Measurements from ENCODE around the gene VSIG10.

Gene VSIG10

DNA sequence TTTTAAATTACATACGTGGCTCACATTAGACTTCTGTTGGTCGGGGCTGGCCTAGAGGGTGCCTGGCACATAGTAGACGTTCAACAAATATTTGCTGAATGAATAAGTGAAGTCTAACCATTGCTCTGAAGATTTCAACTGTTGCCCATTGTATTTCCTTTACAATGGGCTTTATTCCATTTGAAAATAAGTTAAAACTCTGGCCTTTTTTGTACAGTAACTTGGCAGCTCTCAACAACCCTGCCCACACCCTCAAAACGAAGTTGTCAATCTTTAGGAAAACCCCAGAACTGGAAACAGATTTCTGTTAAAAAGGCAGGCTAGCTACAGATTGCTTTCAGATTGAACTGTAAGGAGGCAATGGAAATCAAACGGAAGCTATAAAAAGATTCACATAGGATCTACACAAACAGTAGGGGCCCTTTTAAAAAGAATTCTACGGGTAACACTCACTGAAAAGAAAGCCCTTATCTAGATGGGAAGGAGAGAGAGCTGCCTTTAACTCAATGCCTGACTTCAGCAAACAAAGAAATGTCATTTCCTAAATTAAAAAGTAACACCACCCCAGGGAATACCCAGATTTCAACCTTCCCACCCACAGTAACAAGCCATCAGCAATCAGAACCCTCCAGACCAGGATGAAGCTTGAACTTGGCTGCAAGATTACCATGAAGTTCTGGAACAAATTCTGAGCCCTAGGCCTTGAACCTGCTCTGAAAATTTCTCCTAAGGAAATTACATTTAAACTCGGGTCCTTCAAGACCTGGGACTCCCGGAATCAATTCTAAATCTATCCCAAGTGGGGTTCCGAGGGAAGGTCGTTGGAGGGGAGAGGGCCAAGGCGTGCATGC is 44.2 kb downstream of the VSIG10 start:
- DNase-seq, result peak; percentile 68

DNA sequence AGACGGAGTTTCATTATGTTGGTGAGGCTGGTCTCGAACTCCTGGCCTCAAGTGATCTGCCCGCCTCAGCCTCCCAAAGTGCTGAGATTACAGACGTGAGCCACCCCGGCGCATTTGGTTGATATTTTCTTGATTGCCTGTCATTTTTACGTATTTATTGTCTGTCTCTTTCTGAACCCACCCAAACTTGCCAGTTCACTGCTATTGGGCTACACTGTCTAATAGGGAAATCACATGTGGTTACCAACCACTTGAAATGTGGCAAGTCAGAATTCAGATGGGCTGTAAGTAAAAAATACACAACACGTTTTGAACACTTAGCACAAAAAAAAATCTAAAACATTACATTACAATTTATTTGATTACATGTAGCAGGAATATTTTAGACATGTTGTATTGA is 44.9 kb downstream of the VSIG10 start:
- no peak for DNase-seq

DNA sequence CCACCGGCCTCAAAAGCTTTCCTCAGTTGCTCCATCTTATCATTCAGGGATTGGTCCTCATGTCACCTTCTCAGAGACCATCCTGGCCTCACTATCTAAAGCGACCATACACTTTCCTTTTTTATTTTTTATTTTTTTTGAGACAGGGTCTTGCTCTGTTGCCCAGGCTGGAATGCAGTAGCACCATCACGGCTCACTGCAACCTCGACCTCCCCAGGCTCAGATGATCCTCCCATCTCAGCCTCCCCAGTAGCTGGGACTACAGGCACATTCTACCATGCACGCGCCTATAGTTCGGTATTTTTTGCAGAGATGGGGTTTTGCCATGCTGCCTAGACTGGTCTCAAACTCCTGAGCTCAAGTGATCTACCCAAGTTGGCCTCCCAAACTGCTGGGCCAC is 45.6 kb downstream of the VSIG10 start:
- DNase-seq, result no peak

DNA sequence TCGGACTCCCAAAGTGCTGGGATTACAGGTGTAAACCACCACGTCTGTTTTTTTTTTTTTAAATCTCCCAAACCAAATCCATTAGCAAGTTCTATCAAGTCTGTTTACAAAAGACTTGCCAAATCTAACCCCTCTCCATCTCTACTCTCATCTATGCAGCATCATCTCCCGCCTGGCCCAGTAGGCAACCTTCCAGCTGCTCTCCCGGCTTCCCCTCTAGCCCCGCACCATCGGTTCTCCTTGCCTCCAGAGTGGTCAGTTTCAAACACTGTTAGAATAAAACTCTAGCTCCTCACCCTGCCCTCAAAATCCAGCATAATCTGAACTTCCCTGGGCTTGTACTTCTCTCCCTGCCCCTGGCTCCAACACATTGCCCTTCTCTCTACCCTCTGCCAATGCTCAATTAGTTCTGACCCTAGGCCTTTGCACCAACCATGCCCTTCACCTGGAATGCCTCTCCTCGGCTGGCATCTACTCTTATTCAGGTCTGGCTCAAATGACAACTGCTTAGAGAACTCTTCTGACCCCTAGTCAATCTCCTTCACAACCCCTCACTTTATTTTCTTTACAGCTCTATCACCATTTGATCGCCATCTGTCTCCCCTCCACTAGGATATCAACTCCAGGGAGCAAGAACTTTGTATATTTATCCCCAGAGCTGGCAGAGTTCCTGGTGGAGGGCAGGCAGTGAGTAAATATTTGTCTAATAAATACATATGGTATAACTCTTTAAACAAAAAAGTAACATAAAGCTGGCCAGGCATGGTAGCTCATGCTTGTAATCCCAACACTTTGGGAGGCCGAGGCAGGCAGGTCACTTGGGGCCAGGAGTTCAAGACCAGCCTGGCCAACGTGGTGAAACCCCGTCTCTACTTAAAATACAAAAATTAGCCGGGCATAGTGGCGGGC is 47.7 kb downstream of the VSIG10 start:
- DNase-seq, result no peak

DNA sequence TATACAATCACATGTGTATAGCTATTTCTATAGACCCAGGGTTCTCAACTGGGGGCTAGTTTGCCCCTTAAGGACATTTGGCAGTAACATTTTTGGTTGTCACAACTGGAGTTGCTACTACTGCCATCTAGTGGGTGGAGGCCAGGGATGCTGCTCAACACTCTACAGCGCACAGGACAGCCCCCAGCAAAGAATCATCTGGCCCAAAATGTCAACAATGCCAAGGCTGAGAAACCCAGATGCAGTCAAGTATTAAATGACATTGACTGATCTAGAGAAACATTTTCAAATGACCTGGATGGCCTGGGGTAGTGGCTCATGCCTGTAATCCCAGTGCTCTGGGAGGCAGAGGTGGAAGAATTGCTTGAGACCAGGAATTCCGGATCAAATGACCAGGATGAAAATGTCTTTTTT is 48.7 kb downstream of the VSIG10 start:
- no peak for DNase-seq

DNA sequence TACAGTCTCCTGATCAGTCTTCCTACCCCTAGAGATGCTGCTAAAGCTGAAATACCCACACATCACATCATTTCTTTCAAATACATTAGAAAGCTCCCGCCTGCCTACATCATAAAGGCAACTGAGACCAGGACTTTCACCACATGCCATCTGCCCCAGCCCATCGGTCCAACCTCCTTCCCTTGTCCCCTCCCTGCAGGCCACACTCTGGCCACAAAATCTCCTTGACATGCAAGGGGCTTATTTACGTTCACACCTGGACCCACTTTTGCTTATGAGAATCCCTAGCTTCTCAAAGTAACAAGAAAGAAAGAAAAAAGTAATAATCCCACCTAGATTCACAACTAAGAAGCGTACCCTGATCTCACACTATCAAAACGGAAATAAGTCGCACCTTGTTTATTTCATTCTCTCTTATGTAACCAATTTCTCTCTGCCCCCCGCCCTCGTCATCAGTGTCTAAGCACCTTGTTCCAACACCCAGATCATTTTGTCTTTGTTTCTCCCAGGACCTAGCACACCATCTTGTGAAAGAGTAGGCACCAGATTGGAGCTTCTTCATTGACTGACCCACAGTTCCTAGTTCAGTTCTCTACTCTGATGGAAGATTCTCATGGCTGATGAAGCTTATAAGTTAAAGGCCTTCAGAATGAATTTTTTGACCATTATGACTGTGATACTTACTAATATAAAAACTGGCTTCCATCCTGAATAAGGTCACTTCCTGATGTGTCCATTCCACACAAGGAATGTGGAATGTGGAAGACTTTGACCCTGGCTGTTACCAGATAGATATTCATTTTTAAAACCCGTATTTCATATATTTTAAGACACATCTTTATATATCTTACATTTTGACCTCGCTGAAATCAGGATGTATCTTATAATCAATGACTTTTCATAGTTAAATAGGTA is 50.5 kb downstream of the VSIG10 start:
- DNase-seq, result no peak

DNA sequence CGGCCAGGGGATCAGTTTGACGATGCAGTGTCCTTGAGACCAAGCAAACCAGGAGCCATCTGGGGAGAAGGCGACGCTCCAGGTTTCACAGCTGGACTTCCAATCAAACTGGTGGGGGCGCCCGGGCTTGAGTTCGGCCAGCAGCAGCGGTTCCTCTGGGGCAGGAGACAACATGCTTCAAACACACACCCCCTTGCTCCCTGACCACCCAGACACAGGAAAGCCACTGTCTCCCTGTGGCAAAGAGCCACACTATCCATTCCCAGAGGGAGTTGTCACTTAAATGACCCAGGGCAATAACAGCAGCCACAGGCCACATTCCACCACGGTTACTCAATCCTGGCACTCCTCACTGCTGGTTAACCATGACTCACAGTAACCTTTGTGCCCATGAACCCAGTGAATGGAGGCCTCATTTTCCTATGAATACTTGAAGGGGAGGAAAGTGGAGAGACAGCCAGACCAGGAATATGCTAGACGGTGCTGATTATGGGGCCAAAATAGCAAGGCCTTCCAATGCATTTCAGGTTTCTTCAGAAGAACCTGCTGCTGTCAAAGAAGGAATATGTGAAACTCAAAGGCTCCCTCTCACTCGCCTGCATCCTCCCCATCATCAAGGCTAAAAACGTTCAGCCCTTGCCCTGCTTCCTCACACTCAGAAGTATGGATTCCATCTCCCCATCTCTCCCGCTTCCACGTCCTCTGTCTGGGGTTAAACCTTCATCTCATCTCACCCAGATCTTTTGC is 51.3 kb downstream of the VSIG10 start:
- DNase-seq, result peak; percentile 88

DNA sequence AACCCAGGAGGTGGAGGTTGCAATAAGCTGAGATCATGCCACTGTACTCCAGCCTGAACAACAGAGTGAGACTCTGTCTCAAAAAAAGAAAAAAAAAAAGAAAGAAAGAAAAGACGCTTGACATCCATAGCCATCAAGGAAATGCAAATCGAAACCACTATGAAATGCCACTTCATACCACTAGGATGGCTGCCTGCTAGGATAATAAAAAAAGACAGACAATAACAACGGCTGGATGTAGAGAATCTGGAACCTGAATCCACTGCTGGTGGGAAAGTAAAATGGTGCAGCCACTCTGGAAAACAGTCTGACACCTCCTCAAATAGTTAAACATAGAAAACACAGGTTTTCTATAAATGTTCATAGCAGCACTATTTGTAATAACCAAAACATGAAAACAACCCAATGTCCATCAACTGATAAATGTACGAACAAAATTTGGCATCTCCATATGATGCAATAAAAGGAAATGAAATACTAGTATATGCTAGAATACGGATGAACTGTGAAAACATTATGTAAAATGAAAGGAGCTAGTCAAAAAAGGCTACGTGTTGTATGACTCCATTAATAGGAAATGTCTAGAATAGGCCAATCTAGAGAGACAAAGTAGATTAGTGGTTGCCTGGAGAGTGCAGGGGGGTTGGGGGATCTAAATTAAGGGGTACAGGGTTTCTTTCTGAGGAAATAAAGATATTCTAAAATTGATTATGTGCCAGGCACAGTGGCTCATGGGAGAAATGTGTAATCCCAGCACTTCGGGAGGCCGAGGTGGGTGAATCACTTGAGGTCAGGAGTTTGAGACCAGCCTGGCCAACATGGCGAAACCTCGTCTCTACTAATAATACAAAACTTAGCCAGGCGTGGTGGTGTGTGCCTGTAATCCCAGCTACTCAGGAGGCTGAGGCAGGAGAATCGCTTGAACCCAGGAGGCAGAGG is 52.6 kb downstream of the VSIG10 start:
- DNase-seq, result no peak

DNA sequence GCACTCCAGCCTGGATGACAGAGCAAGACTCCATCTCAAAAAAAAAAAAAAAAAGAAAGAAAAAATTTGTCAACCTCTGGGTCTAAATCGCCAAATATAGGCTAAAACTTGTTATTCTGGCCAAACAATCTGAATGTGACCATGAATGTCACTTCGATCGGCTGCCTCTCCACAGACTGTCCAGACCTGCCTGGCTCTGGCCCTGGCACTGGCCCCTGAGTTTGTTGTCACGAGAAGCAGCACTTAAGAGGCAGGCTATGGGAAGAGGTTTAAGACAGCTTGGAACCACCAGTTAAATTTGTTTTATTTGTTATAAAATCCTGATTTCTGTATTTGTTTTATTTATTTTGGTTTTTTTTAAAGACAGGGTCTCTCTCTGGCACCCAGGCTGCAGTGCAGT is 57.4 kb downstream of the VSIG10 start:
- DNase-seq, result no peak

DNA sequence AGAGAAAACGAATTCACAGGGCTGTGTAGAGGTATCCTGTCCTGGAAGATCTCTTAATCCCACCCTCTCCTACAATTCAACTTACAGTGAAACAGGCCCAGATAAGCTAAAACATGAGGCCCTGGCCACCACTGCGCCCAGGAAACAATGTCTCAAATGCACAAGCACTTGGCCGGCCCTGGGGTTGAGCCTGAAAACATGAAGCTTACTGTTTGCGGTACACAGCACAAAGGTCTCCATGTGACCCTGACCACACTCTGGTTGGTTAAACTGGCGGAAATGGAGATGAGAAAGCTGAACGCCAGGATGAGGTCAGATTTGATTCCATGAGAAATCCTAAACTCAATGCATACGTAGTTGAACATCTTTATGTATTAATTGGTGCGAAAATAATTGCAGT is 59.2 kb downstream of the VSIG10 start:
- no peak for DNase-seq

DNA sequence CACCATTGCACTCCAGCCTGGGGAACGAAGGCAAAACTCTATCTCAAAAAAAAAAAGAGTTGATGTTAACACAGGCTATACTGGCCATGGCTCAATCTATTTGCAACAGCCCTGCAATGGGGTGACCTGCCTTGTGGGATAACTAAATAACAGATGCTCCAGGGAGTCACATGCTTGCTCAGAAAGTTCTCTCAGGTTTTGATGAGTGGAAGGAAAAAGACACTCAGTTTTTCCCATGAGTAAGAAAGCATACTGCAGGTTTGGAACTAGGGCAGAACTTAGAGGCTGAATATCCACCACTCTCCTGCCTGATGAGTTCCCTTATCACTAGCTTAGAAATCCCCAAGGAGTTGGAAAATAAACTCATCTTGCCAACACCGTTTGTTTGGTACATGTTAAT is 59.7 kb downstream of the VSIG10 start:
- no peak for DNase-seq

DNA sequence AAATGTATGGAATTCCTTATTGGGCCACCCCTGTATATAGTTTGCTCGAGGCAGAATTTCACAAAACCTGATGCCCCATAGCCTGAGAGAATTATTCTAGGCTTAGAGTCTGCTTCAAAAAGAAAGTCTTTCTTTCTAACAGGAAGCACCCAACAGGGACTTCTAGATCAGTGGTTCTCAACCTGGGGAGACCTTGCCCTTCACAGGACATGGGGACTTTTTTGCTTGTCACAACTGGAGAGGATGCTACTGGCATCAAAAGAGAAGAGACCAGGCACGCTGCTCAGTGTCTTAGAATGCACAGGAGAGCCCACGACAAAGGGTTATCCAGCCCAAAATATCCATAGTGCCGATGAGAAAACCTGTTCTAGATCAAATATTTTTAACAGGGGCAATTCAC is 61.7 kb downstream of the VSIG10 start:
- no peak for DNase-seq

DNA sequence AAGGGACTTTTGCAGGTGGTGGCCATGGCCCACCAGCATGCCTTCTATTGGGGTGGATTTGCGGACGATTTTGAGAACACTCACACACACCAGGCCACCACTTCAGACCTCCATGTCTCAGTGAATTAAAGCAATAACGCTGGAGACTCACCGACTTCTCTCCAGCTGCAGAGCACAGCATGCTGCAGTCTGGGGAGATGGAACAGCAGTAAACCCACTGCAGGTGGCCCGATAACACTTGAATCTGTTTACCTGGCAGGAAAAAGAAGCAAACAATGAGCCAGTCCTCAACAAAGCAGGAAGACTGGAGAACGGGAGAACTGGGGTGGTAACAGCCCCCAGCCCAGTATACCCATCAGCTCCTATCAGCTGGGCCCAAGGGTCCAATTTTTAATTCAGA is 65.7 kb downstream of the VSIG10 start:
- DNase-seq, result no peak

DNA sequence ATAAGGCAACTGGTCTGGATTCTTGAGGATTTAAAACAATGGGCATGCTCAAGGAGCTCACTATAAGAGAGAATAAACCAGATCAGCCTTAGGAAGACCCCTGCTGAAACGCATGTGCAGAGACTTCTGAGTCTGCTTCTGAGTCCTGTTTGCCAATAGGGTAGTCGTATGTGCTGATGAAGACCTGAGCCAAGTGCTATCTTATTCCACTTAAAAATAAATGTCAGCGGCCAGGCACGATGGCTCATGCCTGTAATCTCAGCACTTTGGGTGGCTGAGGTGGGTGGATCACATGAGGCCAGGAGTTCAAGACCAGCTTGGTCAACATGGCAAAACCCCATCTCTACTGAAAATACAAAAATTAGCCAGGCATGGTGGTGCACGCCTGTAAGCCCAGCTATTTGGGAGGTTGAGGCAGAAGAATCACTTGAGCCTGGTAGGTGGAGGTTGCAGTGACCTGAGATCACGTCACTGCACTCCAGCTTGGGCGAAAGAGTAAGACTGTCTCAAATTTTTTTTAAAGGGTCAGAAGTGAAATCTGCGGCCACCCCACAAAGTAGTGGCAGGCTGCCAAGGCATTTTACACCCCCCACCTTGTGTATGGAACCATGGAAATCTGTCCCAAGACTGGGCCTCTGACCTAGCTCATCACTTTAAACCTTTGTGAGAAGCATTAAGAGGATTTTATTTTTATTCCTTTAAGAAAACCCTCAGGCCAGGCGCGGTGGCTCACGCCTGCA is 67.0 kb downstream of the VSIG10 start:
- DNase-seq, result no peak

DNA sequence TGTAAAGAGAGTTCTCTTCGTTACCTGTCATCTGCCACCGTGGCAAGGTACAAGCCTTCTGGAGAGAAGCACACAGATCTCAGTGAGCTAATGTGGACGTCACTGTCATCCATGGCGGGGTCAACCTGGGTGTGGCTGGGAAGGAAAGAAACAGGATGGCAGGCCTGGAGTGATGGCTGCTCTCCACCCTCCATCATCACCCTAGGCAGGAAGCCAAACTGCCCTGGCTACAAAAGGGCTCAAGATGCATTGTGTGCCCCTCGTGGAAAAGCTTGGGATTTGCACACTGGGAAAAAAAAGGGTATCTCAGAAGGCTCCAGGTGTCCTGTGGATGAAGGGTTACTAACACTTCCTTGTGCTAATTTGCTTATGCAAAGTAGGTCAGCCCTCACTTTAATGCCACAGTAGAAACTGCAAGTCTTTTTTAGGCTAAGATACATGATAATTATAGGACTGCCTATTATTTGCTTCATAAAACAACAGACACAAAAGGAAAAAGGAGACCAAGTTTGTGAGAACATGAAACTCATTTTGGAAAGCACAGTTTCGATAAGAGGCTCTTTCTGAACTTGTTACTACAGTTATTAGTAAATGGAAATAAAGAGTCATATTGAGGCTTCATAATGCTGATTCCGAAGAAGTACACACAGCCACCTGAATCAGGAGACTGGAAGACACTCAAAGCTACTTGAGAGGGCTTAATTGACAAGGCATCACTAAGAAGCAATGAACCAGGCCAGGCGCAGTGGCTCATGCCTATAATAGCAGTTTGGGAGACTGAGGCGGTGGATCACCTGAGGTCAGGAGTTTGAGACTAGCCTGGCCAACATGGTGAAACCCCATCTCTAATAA is 68.4 kb downstream of the VSIG10 start:
- peak; percentile 32 for DNase-seq

DNA sequence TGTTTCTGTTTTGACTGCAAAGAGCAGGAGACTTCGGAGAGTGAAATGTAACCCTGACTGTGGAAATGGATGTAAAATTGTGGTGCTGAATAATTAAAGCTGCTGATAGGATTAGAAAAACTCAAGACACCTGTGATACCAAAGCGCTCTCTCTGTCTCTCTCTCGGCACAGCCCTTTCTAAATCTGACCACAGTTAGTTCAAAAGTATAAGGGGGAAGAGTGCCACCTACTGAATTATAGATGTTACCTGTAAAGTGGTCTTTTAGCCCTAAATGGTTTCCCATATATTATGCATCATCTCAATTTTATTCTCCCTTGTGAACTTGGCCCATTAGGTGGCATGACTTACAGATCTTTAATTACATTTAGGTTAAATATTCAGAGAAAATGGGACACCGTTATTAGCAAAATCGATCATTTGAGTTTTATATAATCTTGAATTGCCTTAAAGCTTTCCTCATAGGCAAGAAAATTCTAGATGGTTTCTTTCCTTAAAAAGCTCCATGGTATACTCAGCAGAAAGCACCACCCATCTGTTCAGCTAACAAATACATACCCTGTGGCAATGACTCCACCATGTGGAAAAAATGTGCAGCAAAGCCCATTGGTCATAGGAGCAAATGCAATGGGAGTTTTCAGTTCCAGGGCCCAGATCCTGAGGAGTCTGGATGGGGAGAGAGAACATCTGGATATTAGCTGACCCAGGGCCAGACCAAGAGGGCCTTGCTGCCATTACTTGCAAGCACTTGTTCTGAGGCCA is 69.2 kb downstream of the VSIG10 start:
- DNase-seq, result peak; percentile 64

DNA sequence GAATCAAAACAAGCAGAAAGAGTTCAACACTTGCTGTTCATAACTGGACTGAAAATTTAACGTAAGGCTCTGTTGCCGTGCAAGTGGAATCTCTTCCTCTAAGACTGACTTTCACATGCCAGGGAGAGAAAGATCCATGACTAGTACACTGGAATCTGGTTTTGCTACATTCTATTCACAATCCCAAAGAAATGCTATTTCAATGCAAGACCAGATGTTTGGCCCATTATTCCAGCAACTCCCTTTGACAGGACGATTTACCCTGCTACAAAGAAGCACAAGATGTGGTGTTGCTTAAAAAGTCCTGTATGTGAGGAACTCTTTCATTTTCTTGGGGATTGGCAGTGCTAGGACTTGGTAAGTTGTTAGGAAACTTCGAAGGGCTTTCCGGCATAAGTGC is 69.9 kb downstream of the VSIG10 start:
- DNase-seq, result peak; percentile 27

DNA sequence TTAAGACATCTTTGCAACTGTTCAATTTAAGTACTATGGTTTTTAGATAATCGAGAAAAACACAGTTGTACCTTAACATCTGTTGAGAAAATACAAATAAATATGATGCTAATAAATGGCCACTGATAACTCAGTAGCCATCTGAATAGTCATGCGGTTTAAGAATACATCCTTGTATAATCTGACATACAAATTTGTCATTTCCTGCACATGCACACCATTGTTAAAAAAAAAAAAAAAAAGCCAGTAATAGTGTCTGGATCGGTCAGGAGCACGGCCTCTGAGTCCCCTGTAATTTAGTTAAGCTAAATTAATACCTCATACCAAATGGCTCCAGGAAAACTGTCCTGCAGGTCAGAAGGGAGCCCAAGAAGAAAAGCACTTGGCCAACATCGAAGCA is 70.5 kb downstream of the VSIG10 start:
- no peak for DNase-seq

Measured in fibroblast of skin of abdomen (primary cell).